Stimulated activated CD4-positive, alpha-beta T cell treated with anti-CD3 and anti-CD28 coated beads, Interleukin-15, amount 100 ng/mL, for 1 hour (primary cell): ENCODE results near the gene RAB40C.
"Not testable (repeated sequence)": the region's sequence is repeated elsewhere in the genome, so short reads cannot be mapped to it uniquely, and the experiment has no call there.

ENCODE experiments used
- DNase-seq, 2 donors: peaks; one replicate each; pipeline ENCODE4 v3.0.0-alpha.2; 2020; ENCODE audit warnings: low read depth in 1 of 2, low spot score in 1 of 2

RAB40C gene

GRCh38 chr16:588889-589657 lies 793 bp upstream of the RAB40C start:
- peak; percentile 98 for DNase-seq

GRCh38 chr16:590188-590814 lies 435 bp downstream of the RAB40C start:
- DNase-seq, result no peak

GRCh38 chr16:590815-591200 lies 942 bp downstream of the RAB40C start:
- no peak for DNase-seq

- no peak for DNase-seq
Measured at GRCh38 chr16:591231-591630, 1.4 kb downstream of the RAB40C start.

- no peak for DNase-seq
Measured at GRCh38 chr16:591892-592517, 2.1 kb downstream of the RAB40C start.

GRCh38 chr16:592518-593306 lies 2.8 kb downstream of the RAB40C start:
- no peak for DNase-seq

GRCh38 chr16:593406-593805 lies 3.5 kb downstream of the RAB40C start:
- no peak for DNase-seq

GRCh38 chr16:593807-594206 lies 3.9 kb downstream of the RAB40C start:
- DNase-seq, result no peak

- no peak for DNase-seq
Measured at GRCh38 chr16:595094-595528, 5.2 kb downstream of the RAB40C start.

- DNase-seq, result no peak
Measured at GRCh38 chr16:595942-596735, 6.3 kb downstream of the RAB40C start.

- no peak for DNase-seq
Measured at GRCh38 chr16:596736-597060, 6.8 kb downstream of the RAB40C start.

- not testable (repeated sequence) for DNase-seq
Measured at GRCh38 chr16:597655-598054, 7.8 kb downstream of the RAB40C start.

- no peak for DNase-seq
Measured at GRCh38 chr16:598823-599739, 9.2 kb downstream of the RAB40C start.

GRCh38 chr16:600781-601180 lies 10.9 kb downstream of the RAB40C start:
- no peak for DNase-seq

GRCh38 chr16:603933-604332 lies 14.1 kb downstream of the RAB40C start:
- no peak for DNase-seq

GRCh38 chr16:606656-607307 lies 16.9 kb downstream of the RAB40C start:
- no peak for DNase-seq

GRCh38 chr16:608019-608418 lies 18.2 kb downstream of the RAB40C start:
- DNase-seq, result no peak

GRCh38 chr16:609316-609715 lies 19.4 kb downstream of the RAB40C start:
- no peak for DNase-seq

GRCh38 chr16:609984-610383 lies 20.1 kb downstream of the RAB40C start:
- no peak for DNase-seq
